GM12874 (cell line): Measurements from ENCODE around the gene GRPEL1.
A peak's percentile ranks its signal among the peaks of the same experiment; 100 is the strongest.

Source experiments
- TF ChIP-seq, protein P1 (sequence below): IDR thresholded peaks from 2 replicates; pipeline ENCODE4 v1.5.1; 2011; ENCODE audit warnings: low read depth, mild to moderate bottlenecking, control low read depth, low read length, moderate library complexity; ENCODE audit not compliant: insufficient read depth

Gene GRPEL1

DNA sequence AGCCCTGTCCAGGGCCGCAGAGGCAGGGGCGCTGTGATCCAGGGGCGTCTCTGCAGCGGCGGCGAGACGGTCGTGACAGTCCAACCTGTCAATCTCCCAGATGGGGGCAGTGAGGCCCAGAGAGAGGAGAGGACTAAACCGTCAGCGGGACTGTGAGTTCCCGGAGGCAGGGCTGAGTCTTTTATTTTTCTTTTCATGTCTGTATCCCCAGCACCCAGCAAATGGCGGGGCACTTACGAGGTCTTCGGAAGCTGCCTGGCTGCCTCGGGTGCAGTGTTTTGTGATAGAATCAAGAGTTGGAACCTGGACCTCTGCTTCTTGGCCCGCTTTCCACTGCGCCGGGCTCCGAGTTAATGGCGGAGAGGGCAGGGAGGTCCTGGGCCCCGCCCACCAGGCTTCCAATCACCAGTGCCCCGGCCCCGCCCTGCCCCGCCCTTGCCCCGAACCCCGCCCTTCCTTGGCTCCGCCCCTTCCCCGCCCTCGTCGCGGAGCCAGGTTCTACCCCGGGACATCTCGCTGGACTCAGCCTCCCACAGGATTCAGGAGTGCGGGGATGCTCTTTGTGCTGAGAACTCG is 35.3 kb upstream of the GRPEL1 start:
- TF ChIP-seq, protein P1, sequence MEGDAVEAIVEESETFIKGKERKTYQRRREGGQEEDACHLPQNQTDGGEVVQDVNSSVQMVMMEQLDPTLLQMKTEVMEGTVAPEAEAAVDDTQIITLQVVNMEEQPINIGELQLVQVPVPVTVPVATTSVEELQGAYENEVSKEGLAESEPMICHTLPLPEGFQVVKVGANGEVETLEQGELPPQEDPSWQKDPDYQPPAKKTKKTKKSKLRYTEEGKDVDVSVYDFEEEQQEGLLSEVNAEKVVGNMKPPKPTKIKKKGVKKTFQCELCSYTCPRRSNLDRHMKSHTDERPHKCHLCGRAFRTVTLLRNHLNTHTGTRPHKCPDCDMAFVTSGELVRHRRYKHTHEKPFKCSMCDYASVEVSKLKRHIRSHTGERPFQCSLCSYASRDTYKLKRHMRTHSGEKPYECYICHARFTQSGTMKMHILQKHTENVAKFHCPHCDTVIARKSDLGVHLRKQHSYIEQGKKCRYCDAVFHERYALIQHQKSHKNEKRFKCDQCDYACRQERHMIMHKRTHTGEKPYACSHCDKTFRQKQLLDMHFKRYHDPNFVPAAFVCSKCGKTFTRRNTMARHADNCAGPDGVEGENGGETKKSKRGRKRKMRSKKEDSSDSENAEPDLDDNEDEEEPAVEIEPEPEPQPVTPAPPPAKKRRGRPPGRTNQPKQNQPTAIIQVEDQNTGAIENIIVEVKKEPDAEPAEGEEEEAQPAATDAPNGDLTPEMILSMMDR: no peak

DNA sequence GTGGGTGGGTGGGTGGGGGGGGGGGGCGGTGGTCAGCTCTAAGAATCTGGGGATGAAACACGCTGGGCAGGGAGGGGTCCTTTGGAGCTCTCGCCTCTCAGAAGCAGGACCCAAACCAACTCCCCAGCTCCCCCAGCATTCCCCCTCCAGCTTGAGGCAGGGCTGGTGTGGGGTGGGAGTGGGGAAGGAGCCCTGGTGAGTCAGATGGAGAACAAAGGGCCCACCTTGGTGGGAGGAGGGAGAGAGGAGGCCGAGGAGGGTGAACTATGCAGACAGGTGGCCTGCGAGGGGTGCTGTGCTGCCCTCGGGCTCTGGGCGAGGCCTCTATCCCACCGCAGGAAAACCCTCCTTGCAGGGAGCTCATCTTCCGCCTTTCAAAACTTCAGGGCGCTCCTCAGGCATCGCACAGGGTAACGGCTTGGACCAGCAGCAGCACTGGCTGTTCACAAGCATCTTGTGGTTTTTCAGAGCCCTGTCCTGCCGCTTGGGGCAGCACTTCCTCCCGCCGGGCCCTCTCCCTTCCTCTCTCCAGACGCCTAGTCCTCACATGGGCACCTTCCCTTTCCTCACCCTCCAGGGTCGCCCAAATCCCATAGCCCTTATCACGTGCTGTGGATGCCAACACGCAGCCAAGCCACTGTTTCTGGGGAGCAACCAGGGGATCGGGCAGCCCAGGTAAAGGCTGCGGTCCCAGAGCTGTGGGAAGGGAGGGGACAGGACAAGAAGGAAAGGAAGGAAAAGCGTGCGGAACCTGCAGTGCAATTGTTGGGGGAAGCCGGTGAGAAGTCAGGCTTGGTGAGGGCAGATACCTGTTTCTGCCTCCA is 34.0 kb upstream of the GRPEL1 start:
- TF ChIP-seq, protein P1: peak; percentile 78

DNA sequence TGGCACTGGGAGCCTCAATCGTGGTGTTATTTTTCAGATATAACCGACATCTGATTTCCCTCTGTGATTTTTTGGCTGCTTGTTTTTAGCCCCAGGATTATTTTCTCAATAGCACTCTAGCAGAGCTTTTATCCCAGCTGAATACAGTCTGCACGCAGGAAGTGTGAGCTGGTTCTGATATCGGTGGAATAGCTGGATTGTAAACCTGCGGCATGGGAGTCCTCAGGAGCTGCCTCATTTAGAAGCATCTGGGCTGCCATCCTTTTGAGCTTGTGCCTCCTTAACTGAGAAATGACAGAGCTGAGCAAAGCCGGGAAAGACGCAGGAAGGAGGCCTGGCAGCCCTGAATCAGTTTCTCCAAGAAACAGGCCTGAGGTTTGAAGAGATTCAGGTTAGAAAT is 28.4 kb upstream of the GRPEL1 start:
- TF ChIP-seq, protein P1: no peak

DNA sequence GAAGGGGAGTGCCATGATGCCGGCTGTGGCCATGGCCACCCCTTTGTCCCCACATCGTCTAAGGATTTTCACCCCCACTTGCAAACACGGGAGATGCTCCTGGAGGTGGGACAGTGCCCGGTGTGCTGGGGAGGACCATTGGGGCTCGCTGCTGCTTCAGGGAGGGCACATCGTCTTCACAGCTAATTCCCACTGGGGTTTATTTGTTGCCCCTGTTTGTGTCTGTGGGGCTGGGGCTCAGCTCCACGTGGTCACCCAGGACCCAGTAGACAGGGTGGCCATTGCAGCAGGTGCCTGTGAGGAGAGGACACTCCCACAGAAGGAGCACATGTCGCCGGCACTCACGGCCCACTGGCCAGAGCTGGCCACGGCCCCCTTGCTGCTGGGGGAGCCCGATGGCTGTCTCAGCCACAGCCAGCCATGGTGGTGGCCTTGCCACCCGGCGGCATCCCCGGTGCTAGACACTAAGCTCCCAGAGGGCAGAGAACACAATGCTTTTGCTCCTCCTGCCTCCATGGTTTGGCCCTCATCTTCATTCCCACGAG is 27.8 kb upstream of the GRPEL1 start:
- TF ChIP-seq, protein P1: no peak

DNA sequence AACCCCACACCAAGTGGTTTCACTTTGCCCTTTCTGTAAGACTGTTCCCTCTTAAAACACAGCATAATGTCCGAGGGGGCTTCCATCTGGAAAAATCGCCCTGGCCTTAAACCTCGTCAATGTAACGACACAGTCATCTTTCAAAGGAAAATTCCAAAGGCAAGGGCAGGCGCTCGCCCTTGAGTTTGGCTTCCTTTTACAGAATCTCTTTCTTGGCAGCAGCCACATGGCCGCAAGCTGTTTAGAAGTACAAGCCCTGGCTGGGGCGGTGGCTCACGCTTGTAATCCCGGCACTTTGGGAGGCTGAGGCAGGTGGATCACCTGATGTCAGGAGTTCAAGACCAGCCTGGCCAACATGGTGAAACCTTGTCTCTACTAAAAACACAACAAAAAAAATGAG is 27.1 kb upstream of the GRPEL1 start:
- TF ChIP-seq, protein P1: no peak

DNA sequence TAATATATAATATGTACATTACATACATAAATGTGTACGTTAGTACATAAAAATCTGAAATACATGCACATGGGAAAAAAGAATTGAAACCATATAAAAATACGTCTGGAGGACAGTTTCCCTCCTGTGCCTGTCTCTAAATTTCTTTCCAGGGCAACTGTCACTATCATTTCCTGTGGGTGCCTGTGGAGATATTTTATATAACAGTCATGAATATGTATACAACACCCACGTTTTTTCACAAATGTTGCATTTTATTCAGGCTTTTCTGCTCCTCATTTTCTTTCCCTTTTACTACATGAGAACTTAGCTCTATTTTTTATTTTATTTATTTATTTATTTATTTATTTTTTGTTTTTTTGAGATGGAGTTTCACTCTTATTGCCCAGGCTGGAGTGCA is 24.2 kb upstream of the GRPEL1 start:
- TF ChIP-seq, protein P1: no peak

DNA sequence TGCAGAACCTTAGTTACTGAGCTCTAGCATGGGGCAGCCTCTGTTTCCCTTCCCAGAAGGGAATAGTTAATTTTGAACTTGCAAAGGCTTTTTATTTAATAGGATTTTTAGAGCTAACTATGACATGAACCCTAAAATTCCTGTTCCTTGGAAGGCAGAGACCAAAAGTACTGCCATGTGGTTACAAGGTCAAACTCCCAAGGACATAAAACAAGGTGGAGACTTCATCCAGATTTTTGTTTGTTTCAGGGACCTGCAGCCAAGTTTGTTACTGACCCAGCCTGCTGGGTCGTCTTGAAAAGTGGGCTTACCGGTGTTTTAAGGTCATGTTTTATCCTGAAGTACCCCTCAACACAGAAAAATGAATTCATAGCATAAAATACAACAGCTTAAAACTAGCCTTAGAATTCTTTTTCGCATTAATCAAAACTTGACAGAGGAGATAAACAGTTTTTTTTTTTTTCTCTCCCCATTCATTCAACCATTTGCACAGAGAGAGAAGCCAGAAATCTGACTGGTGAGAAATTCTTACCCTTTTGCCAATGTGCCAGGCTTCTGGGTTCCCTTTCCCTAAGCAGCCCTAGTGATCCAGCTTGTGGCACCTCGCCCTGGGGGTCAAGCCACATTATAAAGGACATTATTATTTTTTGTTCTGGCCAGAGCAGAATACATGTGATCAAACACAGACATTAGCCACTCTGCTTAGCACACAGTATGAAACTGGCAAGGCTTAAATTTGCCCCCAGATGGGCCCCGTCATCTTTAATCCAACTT is 21.5 kb upstream of the GRPEL1 start:
- TF ChIP-seq, protein P1: no peak
